Cardiac fibroblast (primary cell): ENCODE measurements around the gene OSBPL8.

Experiments used
- DNase-seq, 2 donors: peaks; one replicate each; pipeline versions ENCODE4 v3.0.0 to v3.0.0-alpha.2; 2010; ENCODE audit warnings: low read depth in 2 of 2
- H3K4me3 ChIP-seq, 2 donors: replicated peaks in 1 of 2; 1 replicate in 1 of 2; 2 replicates in 1 of 2; pipeline ENCODE4 v1.5.1; 2011; ENCODE audit warnings: low read depth in 2 of 2, low read length in 2 of 2, mild to moderate bottlenecking in 2 of 2, moderate library complexity in 1 of 2
- CTCF ChIP-seq: IDR thresholded peaks from one replicate; pipeline ENCODE4 v1.5.1; 2011; ENCODE audit warnings: low read depth, mild to moderate bottlenecking, low read length, inconsistent platforms

Gene OSBPL8

DNA sequence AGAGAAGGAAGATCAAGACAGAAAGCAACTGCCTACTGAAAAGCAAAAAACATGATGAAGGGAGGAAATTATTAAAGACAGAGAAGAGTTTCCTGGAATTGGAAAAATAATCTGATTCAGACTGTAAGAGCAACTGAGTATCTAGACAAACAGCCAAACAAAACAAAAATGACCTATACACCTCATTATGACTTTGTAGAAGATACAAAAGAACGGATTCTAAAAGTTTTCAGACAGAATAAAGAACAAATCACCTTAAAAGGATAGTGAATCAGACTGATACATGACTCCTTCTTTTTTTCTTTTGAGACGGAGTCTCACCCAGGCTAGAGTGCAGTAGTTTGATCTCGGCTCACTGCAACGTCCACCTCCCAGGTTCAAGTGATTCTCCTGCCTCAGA lies 10.4 kb downstream of the OSBPL8 start:
- TF ChIP-seq CTCF: no peak
- H3K4me3 ChIP-seq: no peak overlapping the region
- peak in 1 of 2 donors; percentile 66 for DNase-seq

DNA sequence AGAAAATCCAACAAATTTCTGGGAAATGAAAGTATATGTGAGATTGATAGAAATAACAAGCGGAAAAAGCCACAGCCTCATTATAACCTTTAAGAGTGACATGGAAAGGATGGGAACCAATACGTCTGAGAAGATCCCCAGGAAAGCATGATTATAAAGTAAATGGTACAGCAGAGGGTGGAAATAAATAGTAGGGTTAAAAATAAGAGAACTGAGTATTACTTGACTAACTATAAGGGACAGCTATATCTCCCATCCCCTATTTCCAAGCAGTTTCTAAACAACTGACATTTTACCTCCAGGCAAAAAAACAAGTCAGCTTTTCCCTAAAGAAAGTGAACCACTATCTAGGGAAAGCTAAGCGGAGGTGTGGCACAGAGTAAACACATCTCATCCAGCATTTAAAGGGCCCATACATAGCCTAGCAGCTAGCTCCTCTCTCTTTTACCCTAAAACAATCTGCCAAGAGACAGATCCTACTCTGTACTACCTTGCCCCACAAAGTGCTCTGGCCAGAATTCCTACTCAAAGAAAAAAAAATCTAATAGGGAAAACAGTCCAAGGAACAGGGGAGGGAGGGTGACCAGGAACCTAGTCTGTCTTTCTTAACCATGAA lies 11.2 kb downstream of the OSBPL8 start:
- H3K4me3 ChIP-seq: no peak overlapping the region
- TF ChIP-seq CTCF: no peak
- peak in 1 of 2 donors; percentile 20 for DNase-seq

GRCh38 chr12:76547526-76547925 lies 12.0 kb downstream of the OSBPL8 start:
- no peak for DNase-seq
- no peak overlapping the region for H3K4me3 ChIP-seq
- TF ChIP-seq CTCF: no peak

DNA sequence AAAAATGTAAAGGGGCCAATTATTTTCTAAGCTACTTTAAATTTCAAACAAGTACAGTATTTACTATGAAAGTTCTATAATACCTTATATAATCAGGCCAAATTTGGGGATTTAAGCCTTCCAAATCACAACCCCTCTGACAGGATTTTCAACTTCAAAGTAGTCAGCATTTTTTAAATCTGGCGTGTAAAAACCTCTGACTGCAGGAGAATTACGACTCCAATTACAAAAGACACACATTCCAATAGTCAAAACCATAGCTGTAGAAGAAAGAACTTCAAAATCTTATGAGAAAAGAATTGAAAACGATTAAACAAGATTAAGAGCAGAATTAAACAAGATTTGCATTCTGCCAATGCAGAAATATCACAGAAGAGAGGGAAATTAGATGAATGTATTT lies 12.7 kb downstream of the OSBPL8 start:
- DNase-seq: no peak
- no peak overlapping the region for H3K4me3 ChIP-seq
- TF ChIP-seq CTCF: no peak

DNA sequence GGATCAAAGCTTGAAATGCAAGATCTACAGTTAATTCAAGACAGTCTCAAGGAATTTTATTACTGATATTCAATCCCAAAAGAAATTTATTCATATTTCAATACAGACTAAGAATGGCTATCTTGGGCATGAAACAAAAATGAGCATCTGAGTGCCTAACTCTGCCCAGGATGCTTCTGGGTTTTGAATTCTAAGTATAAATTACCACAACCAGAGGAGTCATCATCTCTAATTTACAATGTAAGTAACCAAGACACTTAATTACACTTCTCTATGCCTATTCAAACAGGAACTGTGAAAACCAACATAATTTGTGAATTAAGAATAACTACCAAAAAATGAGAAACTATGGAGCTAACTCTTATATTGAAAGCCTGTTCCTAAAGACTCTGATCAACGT lies 14.1 kb downstream of the OSBPL8 start:
- no peak for DNase-seq
- H3K4me3 ChIP-seq: no peak overlapping the region
- no peak for TF ChIP-seq CTCF

- no peak overlapping the region for H3K4me3 ChIP-seq
- no peak for DNase-seq
- TF ChIP-seq CTCF: no peak
These were observed 14.8 kb downstream of the OSBPL8 start for GRCh38 chr12:76544601-76545261.
